Kidney epithelial cell (primary cell): Measurements from ENCODE around the gene VWF. TPM values are rescaled to one million over a fixed set of nuclear protein-coding genes. Genes with fewer than 3 reads are reported as not detected.

Experiments used
- DNase-seq: peaks from one replicate; pipeline ENCODE4 v3.0.0-alpha.2; 2010; ENCODE audit warnings: low read depth
- H3K27me3 ChIP-seq: 2 replicates; pipeline ENCODE4 v1.6.0; 2011; ENCODE audit warnings: low read length; ENCODE audit not compliant: control insufficient read depth, insufficient read depth
- H3K36me3 ChIP-seq: 2 replicates; pipeline ENCODE4 v1.5.1; 2011; ENCODE audit warnings: low read length; ENCODE audit not compliant: control insufficient read depth, insufficient read depth
- H3K4me3 ChIP-seq: 2 replicates; pipeline ENCODE4 v1.5.1; 2011; ENCODE audit warnings: low read depth, mild to moderate bottlenecking, control low read depth, low read length
- total RNA-seq: library from RNA; depleted of rRNA; stranded (reverse); fragments of >200 nt; gene quantifications from 2 replicates; pipeline ENCODE4 v1.2.3, GENCODE V29; 2015
- TF ChIP-seq, protein P1 (sequence below): IDR thresholded peaks from 2 replicates; pipeline ENCODE4 v1.5.1; 2011; ENCODE audit warnings: mild to moderate bottlenecking, moderate library complexity, low read length, control low read depth, inconsistent platforms; ENCODE audit not compliant: insufficient read depth, poor library complexity, severe bottlenecking

Gene VWF
- total RNA-seq, 1 donor from 2014 or later = 0.42 TPM

DNA sequence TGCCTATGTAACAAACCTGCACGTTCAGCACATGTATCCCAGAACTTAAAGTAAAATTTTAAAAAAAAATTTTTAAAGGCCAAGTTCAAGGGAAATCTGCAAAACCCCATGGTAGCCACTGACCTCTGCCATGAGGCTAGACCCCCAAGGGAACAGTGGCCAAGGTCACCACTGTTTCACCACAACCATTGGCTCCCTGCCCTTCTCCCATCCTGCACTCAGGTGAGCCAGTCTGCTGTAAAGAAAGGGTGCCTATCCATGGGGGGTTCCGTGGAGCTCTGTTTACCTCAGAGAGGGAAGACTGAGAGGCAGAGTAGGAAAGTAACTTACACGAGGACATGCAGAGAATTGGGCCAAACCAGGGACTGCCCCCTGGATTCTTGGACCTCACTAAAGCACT lies 38.6 kb downstream of the VWF start:
- H3K27me3 ChIP-seq = no peaks in the 10 kb centered on the region
- TF ChIP-seq, protein P1, sequence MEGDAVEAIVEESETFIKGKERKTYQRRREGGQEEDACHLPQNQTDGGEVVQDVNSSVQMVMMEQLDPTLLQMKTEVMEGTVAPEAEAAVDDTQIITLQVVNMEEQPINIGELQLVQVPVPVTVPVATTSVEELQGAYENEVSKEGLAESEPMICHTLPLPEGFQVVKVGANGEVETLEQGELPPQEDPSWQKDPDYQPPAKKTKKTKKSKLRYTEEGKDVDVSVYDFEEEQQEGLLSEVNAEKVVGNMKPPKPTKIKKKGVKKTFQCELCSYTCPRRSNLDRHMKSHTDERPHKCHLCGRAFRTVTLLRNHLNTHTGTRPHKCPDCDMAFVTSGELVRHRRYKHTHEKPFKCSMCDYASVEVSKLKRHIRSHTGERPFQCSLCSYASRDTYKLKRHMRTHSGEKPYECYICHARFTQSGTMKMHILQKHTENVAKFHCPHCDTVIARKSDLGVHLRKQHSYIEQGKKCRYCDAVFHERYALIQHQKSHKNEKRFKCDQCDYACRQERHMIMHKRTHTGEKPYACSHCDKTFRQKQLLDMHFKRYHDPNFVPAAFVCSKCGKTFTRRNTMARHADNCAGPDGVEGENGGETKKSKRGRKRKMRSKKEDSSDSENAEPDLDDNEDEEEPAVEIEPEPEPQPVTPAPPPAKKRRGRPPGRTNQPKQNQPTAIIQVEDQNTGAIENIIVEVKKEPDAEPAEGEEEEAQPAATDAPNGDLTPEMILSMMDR = no peak
- DNase-seq = no peak
- H3K36me3 ChIP-seq = no peaks in the 10 kb centered on the region
- H3K4me3 ChIP-seq = no peak overlapping the region

- Histone ChIP-seq H3K36me3 (no peaks in the 10 kb centered on the region), H3K4me3 (no peak overlapping the region), H3K27me3 (no peaks in the 10 kb centered on the region)
- no peak for DNase-seq
- TF ChIP-seq, protein P1 = no peak
Observed at GRCh38 chr12:6084969-6085450, 39.5 kb downstream of the VWF start.

DNA sequence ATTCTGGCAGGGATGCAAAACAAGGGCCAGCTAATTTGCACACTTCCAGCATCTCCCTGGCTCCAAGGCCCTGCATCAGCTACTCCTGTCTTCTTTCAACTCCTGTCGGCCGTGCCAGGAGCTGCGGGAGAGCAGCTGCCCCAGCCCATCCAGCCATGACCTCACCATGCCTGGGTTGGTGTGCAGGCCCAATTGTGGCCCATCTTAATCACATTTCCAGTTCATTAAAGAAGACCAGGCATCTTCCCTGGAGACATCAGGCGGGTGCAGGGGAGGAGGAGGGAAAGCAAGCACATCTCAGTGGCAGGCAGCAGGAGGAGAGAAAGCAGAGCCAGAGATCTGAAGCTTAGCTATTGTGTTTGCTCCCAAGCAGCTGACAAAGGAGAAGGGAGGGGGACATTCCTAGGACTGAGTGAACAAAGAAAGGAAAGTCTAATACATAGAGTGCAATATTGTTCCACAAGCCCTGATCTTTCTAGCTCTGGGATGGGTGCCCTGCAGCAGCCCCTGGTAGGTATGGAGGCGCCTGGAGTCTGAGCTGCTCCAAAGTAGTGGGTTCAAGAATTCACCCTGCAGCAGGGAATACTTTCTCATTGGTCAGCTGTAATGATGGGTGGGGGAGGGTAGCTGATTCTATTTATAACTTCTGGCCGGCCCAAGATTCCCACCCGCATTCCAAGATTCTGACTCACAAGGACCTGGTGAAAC lies 40.1 kb downstream of the VWF start:
- Histone ChIP-seq H3K4me3 (no peak overlapping the region), H3K36me3 (no peaks in the 10 kb centered on the region), H3K27me3 (no peaks in the 10 kb centered on the region)
- DNase-seq = no peak
- TF ChIP-seq, protein P1 = no peak

DNA sequence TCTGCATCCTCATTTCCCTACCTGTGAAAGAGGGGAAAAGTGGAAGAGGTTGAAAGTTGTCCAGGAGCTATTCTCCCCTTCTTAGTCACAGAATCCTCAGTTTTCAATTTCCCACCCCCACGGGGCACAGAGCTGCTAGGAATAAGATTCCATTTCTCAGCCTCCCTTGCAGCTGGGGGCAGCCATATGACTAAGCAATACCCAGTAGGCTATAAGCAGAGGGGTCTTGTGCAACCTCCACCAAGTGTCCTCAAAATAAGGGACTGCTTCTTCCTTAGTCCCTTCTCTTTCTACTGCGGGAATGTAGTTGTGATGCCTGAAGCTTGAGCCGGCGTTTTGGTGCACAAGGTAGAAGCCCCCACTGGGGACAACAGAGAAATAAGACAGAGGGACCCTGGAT lies 40.9 kb downstream of the VWF start:
- no peak for DNase-seq
- no peaks in the 10 kb centered on the region for H3K36me3 ChIP-seq
- H3K27me3 ChIP-seq = no peaks in the 10 kb centered on the region
- TF ChIP-seq, protein P1 = no peak
- H3K4me3 ChIP-seq = no peak overlapping the region

- H3K27me3 ChIP-seq = no peaks in the 10 kb centered on the region
Observed at GRCh38 chr12:6082613-6083012, 41.9 kb downstream of the VWF start.

More at GRCh38 chr12:6082613-6083012, 41.9 kb downstream of the VWF start:
- TF ChIP-seq, protein P1 = no peak
- DNase-seq = no peak
- Histone ChIP-seq H3K4me3 (no peak overlapping the region), H3K36me3 (no peaks in the 10 kb centered on the region)
